Heart left ventricle (tissue), 16 donors: Measurements from ENCODE around the gene GAN. TPM values are rescaled to one million over a fixed set of nuclear protein-coding genes. Genes with fewer than 3 reads are reported as not detected.

Experiments used
- ATAC-seq, 4 donors: fragments of 200-7000 bp; cut with Tn5 transposase; one replicate each; pipeline ENCODE4 v1.9.1; 2020 to 2022; ENCODE audit warnings: moderate library complexity in 4 of 4, mild to moderate bottlenecking in 3 of 4, moderate number of reproducible peaks in 1 of 4
- DNase-seq, 5 donors: peaks; one replicate each; pipeline ENCODE4 v3.0.0-alpha.2; 2020
- H3K27ac ChIP-seq, 12 donors: fragments of 200-600 bp; sonication (generic) in 4 of 12; one replicate each; pipeline versions ENCODE4 v1.5.0 to v1.8.0; 2016 to 2022; ENCODE audit warnings: mild to moderate bottlenecking in 2 of 12
- H3K27me3 ChIP-seq, 9 donors: fragments of 200-600 bp; sonication (generic) in 2 of 9; one replicate each; pipeline versions ENCODE4 v1.5.1 to v1.8.0; 2016 to 2022; ENCODE audit warnings: mild to moderate bottlenecking in 3 of 9
- H3K36me3 ChIP-seq, 9 donors: fragments of 200-600 bp; sonication (generic) in 2 of 9; one replicate each; pipeline versions ENCODE4 v1.5.0 to v1.8.0; 2018 to 2022; ENCODE audit warnings: mild to moderate bottlenecking in 2 of 9
- H3K4me1 ChIP-seq, 12 donors: fragments of 200-600 bp; sonication (generic) in 4 of 12; one replicate each; pipeline versions ENCODE4 v1.5.0 to v1.8.0; 2016 to 2022; ENCODE audit warnings: mild to moderate bottlenecking in 3 of 12
- H3K4me3 ChIP-seq, 12 donors: fragments of 200-600 bp; sonication (generic) in 4 of 12; one replicate each; pipeline versions ENCODE4 v1.5.0 to v1.8.0; 2017 to 2022; ENCODE audit warnings: mild to moderate bottlenecking in 9 of 12, moderate library complexity in 4 of 12
- H3K9me3 ChIP-seq, 12 donors: fragments of 200-600 bp; sonication (generic) in 4 of 12; one replicate each; pipeline versions ENCODE4 v1.5.0 to v1.8.0; 2016 to 2022; ENCODE audit warnings: mild to moderate bottlenecking in 1 of 12
- CTCF ChIP-seq, 12 donors: fragments of 200-600 bp; sonication (generic) in 4 of 12; IDR thresholded peaks; one replicate each; pipeline versions ENCODE4 v1.5.0 to v1.8.0; 2018 to 2022; ENCODE audit warnings: antibody characterized with exemption in 12 of 12, mild to moderate bottlenecking in 5 of 12
- POLR2A ChIP-seq, 2 donors: fragments of 450-650 bp; IDR thresholded peaks; one replicate each; pipeline ENCODE4 v1.6.1; 2017; ENCODE audit warnings: antibody characterized with exemption in 2 of 2, mild to moderate bottlenecking in 2 of 2, moderate library complexity in 2 of 2
- WGBS, 4 donors: extraction: QIAGEN DNeasy Blood & Tissue Kit in 2 of 4; methylation state at CpG; one replicate each; pipeline versions ENCODE4 v1.1.5 to v1.1.7; 2013 to 2018; 5-methylcytosine and 5-hydroxymethylcytosine counted together
- intact Hi-C, 10 donors: fragments of 100-400 bp; cut with DNase I; formaldehyde crosslinking; loops; one replicate each; pipeline versions ENCODE4 v1.11.1 to v1.14.2; 2022
- polyA plus RNA-seq, 2 donors: library from polyadenylated mRNA; stranded (reverse); fragments of 200-250 nt; gene quantifications; one replicate each; pipeline ENCODE4 v1.2.3, GENCODE V29; 2013
- total RNA-seq, 9 donors: library from RNA; depleted of rRNA in 2 of 9; stranded (reverse); fragments of >200 nt in 2 of 9; fragmentation: NEBNext Ultra II Directional in 3 of 9; extraction: Animal tissue kit (Norgen Biotek cat#: 25700) in 3 of 9; gene quantifications; one replicate each; pipeline versions ENCODE4 v1.1.0 to v1.2.4, GENCODE V29; 2016 to 2023
- donor health status: ischemic (EF 13 %, LVEDD 7.1; RV severe dilation, severe dysfunction).
- donor health status: healthy with polysubstance abuse.
- donor health status: DM: no; HTN: yes; CAD: no.
- donor health status: DM: no; HTN: no; CAD: no.
- donor health status: ischemic (EF 25% LVEDD 6.9; RV normal size, moderate dysfunction).
- donor health status: ischemic (EF 25% LVEDD 5.7; RV mildly dilated, moderate dysfunction).
- donor health status: healthy.
- donor health status: DM: yes; HTN: yes; CAD: no.
- donor health status: ischemic (EF 35%, LVEDD 5.7; RV mildly dilated, moderate dysfunction).
- donor health status: nonischemic (EF 11% LVEDD 7.7; RV severe dilation, severe dysfunction).
- donor health status: DM: yes; HTN: yes; CAD: no.
- donor health status: PGD.
- donor health status: ischemic (EF 29% LVEDD 5.4; RV normal size, mild dysfunction).
- donor health status: nonischemic (EF 23%, LVEDD 6.1; RV moderate dilation, normal function).

Gene GAN
- total and polyA plus RNA-seq, 11 donors, result 1.6 to 17.7 (median 11.5) TPM

DNA sequence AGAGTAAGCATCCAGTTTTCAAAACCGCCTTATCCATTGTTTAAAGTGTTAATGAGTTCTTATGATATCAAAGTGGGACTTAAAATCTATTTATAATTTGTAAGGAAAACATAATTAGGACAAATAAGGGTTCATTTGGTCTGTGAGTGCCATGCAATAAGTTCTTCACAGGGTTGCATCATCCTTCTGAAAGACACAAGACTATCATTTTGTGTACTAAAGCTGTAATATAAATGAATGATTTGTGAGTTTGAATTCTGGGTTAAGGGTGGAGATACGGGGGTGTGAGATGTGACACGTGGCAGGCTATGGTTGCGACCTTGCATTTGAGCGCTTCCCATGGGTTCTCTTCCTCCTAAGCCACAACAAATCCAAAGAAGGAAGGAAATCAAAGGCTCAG is 6.8 kb downstream of the GAN start:
- peaks cover 0 to 43% (median 8%) of the 10 kb centered on the region in 12 donors for H3K4me1 ChIP-seq
- no peak overlapping the region for H3K4me3 ChIP-seq
- no peaks in the 10 kb centered on the region for H3K9me3 ChIP-seq
- no peaks in the 10 kb centered on the region for H3K27me3 ChIP-seq
- H3K27ac ChIP-seq, result peak overlapping the region in 1 of 12 donors; percentile 58
- intact Hi-C loops, result no loop called here
- DNase-seq (no peak), ATAC-seq (no peak)
- WGBS, 4 donors, result 90 to 91% (median 90%) methylated on average over 5 of the region's 5 CpGs
- no peaks in the 10 kb centered on the region for H3K36me3 ChIP-seq
- TF ChIP-seq POLR2A (IDR thresholded peaks at IDR 0.05) (no peak), CTCF (IDR thresholded peaks at IDR 0.05) (no peak)

- DNase-seq, result no peak
- Histone ChIP-seq H3K4me1 (peaks cover 0 to 32% (median under 1%) of the 10 kb centered on the region in 12 donors), H3K4me3 (no peak overlapping the region), H3K27ac (no peak overlapping the region), H3K27me3 (no peaks in the 10 kb centered on the region), H3K9me3 (no peaks in the 10 kb centered on the region), H3K36me3 (no peaks in the 10 kb centered on the region)
- no peak for TF ChIP-seq POLR2A (IDR thresholded peaks at IDR 0.05)
- no peak for TF ChIP-seq CTCF (IDR thresholded peaks at IDR 0.05)
- intact Hi-C loops, result no loop called here
- WGBS, 4 donors, result 85 to 92% (median 91%) methylated on average over 6 of the region's 6 CpGs
- no peak for ATAC-seq
Observed at GRCh38 chr16:81324808-81325207, 10.0 kb downstream of the GAN start.

DNA sequence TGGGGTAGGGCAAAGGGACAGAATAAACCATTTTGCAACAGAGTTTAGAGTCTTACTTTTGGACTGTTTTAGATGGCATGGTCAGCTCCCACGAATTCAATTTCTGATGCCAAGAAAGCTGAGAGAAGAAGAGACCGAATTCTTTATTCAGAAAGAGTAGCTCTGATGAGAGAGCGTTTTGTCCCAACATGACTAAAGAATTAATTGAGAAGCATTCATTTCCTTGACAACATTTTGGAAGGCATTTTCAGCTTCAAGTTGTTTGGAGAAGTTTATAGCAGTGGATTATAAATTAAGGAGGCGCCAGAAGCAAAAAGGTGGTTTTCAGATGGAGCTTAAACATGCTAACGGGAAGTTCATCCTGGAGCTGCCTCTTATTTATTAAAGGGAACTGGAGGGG is 12.2 kb downstream of the GAN start:
- intact Hi-C loops, result no loop called here
- H3K4me1 ChIP-seq, result peaks cover 0 to 20% (median 0%) of the 10 kb centered on the region in 12 donors
- H3K4me3 ChIP-seq, result no peak overlapping the region
- no peaks in the 10 kb centered on the region for H3K27me3 ChIP-seq
- H3K9me3 ChIP-seq, result peaks cover 0 to under 1% (median 0%) of the 10 kb centered on the region in 12 donors
- H3K27ac ChIP-seq, result no peak overlapping the region
- H3K36me3 ChIP-seq, result no peaks in the 10 kb centered on the region
- no peak for ATAC-seq
- DNase-seq, result no peak
- TF ChIP-seq POLR2A (IDR thresholded peaks at IDR 0.05) (no peak), CTCF (IDR thresholded peaks at IDR 0.05) (no peak)
- WGBS, 4 donors, result 87 to 91% (median 89%) methylated on average over 5 of the region's 5 CpGs

GRCh38 chr16:81327447-81328196 is 12.9 kb downstream of the GAN start:
- ATAC-seq (no peak), DNase-seq (no peak)
- peaks cover 0 to 6% (median 0%) of the 10 kb centered on the region in 12 donors for H3K9me3 ChIP-seq
- peaks cover 0 to 20% (median 0%) of the 10 kb centered on the region in 12 donors for H3K4me1 ChIP-seq
- no peaks in the 10 kb centered on the region for H3K27me3 ChIP-seq
- H3K4me3 ChIP-seq, result no peak overlapping the region
- 78 to 87% (median 79%) methylated on average over 8 of the region's 8 CpGs for WGBS, 4 donors
- intact Hi-C loops, result no loop called here
- no peak overlapping the region for H3K27ac ChIP-seq
- no peaks in the 10 kb centered on the region for H3K36me3 ChIP-seq
- TF ChIP-seq POLR2A (IDR thresholded peaks at IDR 0.05), result no peak
- no peak for TF ChIP-seq CTCF (IDR thresholded peaks at IDR 0.05)
